Activated naive CD4-positive, alpha-beta T cell treated with anti-CD3 and anti-CD28 coated beads, Interleukin-2, amount 50 U/mL, for 72 hours (primary cell): ENCODE data around the gene FGGY. TPM values are rescaled to one million over a fixed set of nuclear protein-coding genes. Genes with fewer than 3 reads are reported as not detected.
"Not testable (repeated sequence)": the region's sequence is repeated elsewhere in the genome, so short reads cannot be mapped to it uniquely, and the experiment has no call there.

ENCODE experiments used
- ATAC-seq, 2 donors: fragments of 150-1000 bp; cut with Tn5 transposase; 2 replicates each; pipeline ENCODE4 v1.10.0; 2021; ENCODE audit warnings: mild to moderate bottlenecking in 2 of 2, moderate library complexity in 2 of 2
- DNase-seq, 2 donors: peaks; one replicate each; pipeline ENCODE4 v3.0.0; 2021 to 2022; ENCODE audit warnings: low spot score in 2 of 2
- H3K27ac Mint-ChIP-seq, 2 donors: one replicate each; pipeline ENCODE4 v1.8.0; 2022; ENCODE audit warnings: mild to moderate bottlenecking in 2 of 2, mixed read lengths in 2 of 2
- H3K36me3 Mint-ChIP-seq, 2 donors: one replicate each; pipeline ENCODE4 v1.8.0; 2022; ENCODE audit warnings: mixed read lengths in 2 of 2
- H3K9me3 Mint-ChIP-seq, 2 donors: one replicate each; pipeline ENCODE4 v1.8.0; 2022; ENCODE audit warnings: mixed read lengths in 2 of 2
- total RNA-seq, 2 donors: library from RNA; stranded (reverse); gene quantifications; one replicate each; pipeline ENCODE4 v1.2.3, GENCODE V29; 2022

Gene FGGY
- total RNA-seq, 2 donors from 2014 or later, result 15.0 to 17.0 TPM

- DNase-seq, result no peak
- H3K9me3 Mint-ChIP-seq, result peaks cover 4 to 8% of the 10 kb centered on the region in 2 donors
- ATAC-seq, result no peak
- H3K27ac Mint-ChIP-seq, result no peak overlapping the region
- peaks cover 0 to 8% of the 10 kb centered on the region in 2 donors for H3K36me3 Mint-ChIP-seq
Observed at GRCh38 chr1:59530119-59530518, 233.2 kb downstream of the FGGY start.

- H3K27ac Mint-ChIP-seq, result no peak overlapping the region
- no peak for ATAC-seq
Observed at GRCh38 chr1:59532102-59532501, 235.2 kb downstream of the FGGY start.

GRCh38 chr1:59538476-59538875, 241.6 kb downstream of the FGGY start:
- H3K36me3 Mint-ChIP-seq, DNase-seq, H3K27ac Mint-ChIP-seq, ATAC-seq, H3K9me3 Mint-ChIP-seq: not testable (repeated sequence)

More at GRCh38 chr1:59532102-59532501, 235.2 kb downstream of the FGGY start:
- no peak for DNase-seq
- peaks cover 4 to 8% of the 10 kb centered on the region in 2 donors for H3K9me3 Mint-ChIP-seq
- peaks cover 0 to 8% of the 10 kb centered on the region in 2 donors for H3K36me3 Mint-ChIP-seq

GRCh38 chr1:59539961-59540681, 243.2 kb downstream of the FGGY start:
- Mint-ChIP-seq H3K9me3 (no peaks in the 10 kb centered on the region), H3K27ac (no peak overlapping the region), H3K36me3 (no peaks in the 10 kb centered on the region)
- DNase-seq, result no peak
- ATAC-seq, result no peak

- Mint-ChIP-seq H3K27ac (no peak overlapping the region), H3K9me3 (no peaks in the 10 kb centered on the region), H3K36me3 (no peaks in the 10 kb centered on the region)
- DNase-seq (no peak), ATAC-seq (no peak)
Observed at GRCh38 chr1:59541161-59541560, 244.3 kb downstream of the FGGY start.

GRCh38 chr1:59541891-59542290, 245.0 kb downstream of the FGGY start:
- no peaks in the 10 kb centered on the region for H3K36me3 Mint-ChIP-seq
- no peak for DNase-seq
- H3K9me3 Mint-ChIP-seq, result no peaks in the 10 kb centered on the region
- no peak for ATAC-seq
- no peak overlapping the region for H3K27ac Mint-ChIP-seq

- no peaks in the 10 kb centered on the region for H3K9me3 Mint-ChIP-seq
- no peak for ATAC-seq
- H3K36me3 Mint-ChIP-seq, result no peaks in the 10 kb centered on the region
- no peak for DNase-seq
- H3K27ac Mint-ChIP-seq, result no peak overlapping the region
Observed at GRCh38 chr1:59543211-59543668, 246.3 kb downstream of the FGGY start.

- no peaks in the 10 kb centered on the region for H3K36me3 Mint-ChIP-seq
- H3K27ac Mint-ChIP-seq, result no peak overlapping the region
- DNase-seq, result no peak
- no peaks in the 10 kb centered on the region for H3K9me3 Mint-ChIP-seq
- ATAC-seq, result no peak
Observed at GRCh38 chr1:59544615-59545293, 247.9 kb downstream of the FGGY start.

GRCh38 chr1:59545830-59546229, 248.9 kb downstream of the FGGY start:
- Mint-ChIP-seq H3K36me3 (no peaks in the 10 kb centered on the region), H3K9me3 (no peaks in the 10 kb centered on the region), H3K27ac (no peak overlapping the region)
- DNase-seq, result no peak
- ATAC-seq, result no peak

GRCh38 chr1:59549066-59549837, 252.4 kb downstream of the FGGY start:
- H3K9me3 Mint-ChIP-seq, result no peaks in the 10 kb centered on the region
- H3K36me3 Mint-ChIP-seq, result peaks cover 0 to 3% of the 10 kb centered on the region in 2 donors
- DNase-seq (no peak), ATAC-seq (no peak)
- H3K27ac Mint-ChIP-seq, result no peak overlapping the region

GRCh38 chr1:59549903-59550302, 253.0 kb downstream of the FGGY start:
- DNase-seq (no peak), ATAC-seq (no peak)
- Mint-ChIP-seq H3K36me3 (peaks cover 0 to 6% of the 10 kb centered on the region in 2 donors), H3K9me3 (no peaks in the 10 kb centered on the region), H3K27ac (no peak overlapping the region)

GRCh38 chr1:59552007-59552406, 255.1 kb downstream of the FGGY start:
- ATAC-seq, result no peak
- Mint-ChIP-seq H3K27ac (peak overlapping the region in 1 of 2 donors; percentile 31), H3K36me3 (peaks cover 0 to 16% of the 10 kb centered on the region in 2 donors), H3K9me3 (peaks cover 0 to under 1% of the 10 kb centered on the region in 2 donors)
- no peak for DNase-seq

- DNase-seq (no peak), ATAC-seq (no peak)
- Mint-ChIP-seq H3K27ac (no peak overlapping the region), H3K36me3 (peaks cover 13 to 30% of the 10 kb centered on the region in 2 donors), H3K9me3 (peaks cover 8 to 11% of the 10 kb centered on the region in 2 donors)
Observed at GRCh38 chr1:59553371-59553770, 256.5 kb downstream of the FGGY start.

- DNase-seq, result no peak
- peaks cover 9 to 12% of the 10 kb centered on the region in 2 donors for H3K9me3 Mint-ChIP-seq
- H3K27ac Mint-ChIP-seq, result no peak overlapping the region
- H3K36me3 Mint-ChIP-seq, result peaks cover 21 to 35% of the 10 kb centered on the region in 2 donors
- no peak for ATAC-seq
Observed at GRCh38 chr1:59554011-59554663, 257.2 kb downstream of the FGGY start.

- ATAC-seq (no peak), DNase-seq (no peak)
- Mint-ChIP-seq H3K27ac (no peak overlapping the region), H3K9me3 (peaks cover 9 to 12% of the 10 kb centered on the region in 2 donors), H3K36me3 (peaks cover 22 to 35% of the 10 kb centered on the region in 2 donors)
Observed at GRCh38 chr1:59554752-59555151, 257.9 kb downstream of the FGGY start.

- H3K9me3 Mint-ChIP-seq, result peaks cover 9 to 12% of the 10 kb centered on the region in 2 donors
- H3K27ac Mint-ChIP-seq, result no peak overlapping the region
- ATAC-seq (no peak), DNase-seq (no peak)
- peaks cover 22 to 35% of the 10 kb centered on the region in 2 donors for H3K36me3 Mint-ChIP-seq
Observed at GRCh38 chr1:59556398-59556797, 259.5 kb downstream of the FGGY start.
